Measurements from ENCODE around the gene THSD4. TPM values are rescaled to one million over a fixed set of nuclear protein-coding genes. Genes with fewer than 3 reads are reported as not detected.
A peak's percentile ranks its signal among the peaks of the same experiment; 100 is the strongest.

THSD4 gene
- total RNA-seq, 1 experiment from 2014 or later: 24.2 TPM

- no peak for DNase-seq
- peaks cover 32% of the 10 kb centered on the region for H3K4me1 Mint-ChIP-seq (ENCODE audit: low read depth, unreplicated experiment)
- TF ChIP-seq CTCF (IDR thresholded peaks at IDR 0.05; ENCODE audit: unreplicated experiment): no peak
- H3K27ac Mint-ChIP-seq (ENCODE audit: unreplicated experiment): peak overlapping the region; percentile 57
- H3K4me3 Mint-ChIP-seq (ENCODE audit: low read depth, unreplicated experiment): no peak overlapping the region
- BruUV-seq (replicated peaks): no TSS peak
- intact Hi-C loops (cut with micrococcal nuclease; ENCODE audit: unreplicated experiment): no loop called here
- no peaks in the 10 kb centered on the region for H3K27me3 Mint-ChIP-seq (ENCODE audit: unreplicated experiment)
- peaks cover 12% of the 10 kb centered on the region for H3K36me3 Mint-ChIP-seq (ENCODE audit: insufficient read depth, unreplicated experiment)
- CTCF ChIA-PET: no interaction called here
- no peaks in the 10 kb centered on the region for H3K9me3 Mint-ChIP-seq (ENCODE audit: low read depth, unreplicated experiment)
Observed at GRCh38 chr15:71338827-71339542, 223.7 kb downstream of the THSD4 start.

GRCh38 chr15:71341811-71342550 is 226.7 kb downstream of the THSD4 start:
- peaks cover 26% of the 10 kb centered on the region for H3K4me1 Mint-ChIP-seq (ENCODE audit: low read depth, unreplicated experiment)
- H3K4me3 Mint-ChIP-seq (ENCODE audit: low read depth, unreplicated experiment): no peak overlapping the region
- no peak for DNase-seq
- no peak for TF ChIP-seq CTCF (IDR thresholded peaks at IDR 0.05; ENCODE audit: unreplicated experiment)
- CTCF ChIA-PET: no interaction called here
- H3K9me3 Mint-ChIP-seq (ENCODE audit: low read depth, unreplicated experiment): no peaks in the 10 kb centered on the region
- BruUV-seq (replicated peaks): no TSS peak
- peaks cover 8% of the 10 kb centered on the region for H3K36me3 Mint-ChIP-seq (ENCODE audit: insufficient read depth, unreplicated experiment)
- no peaks in the 10 kb centered on the region for H3K27me3 Mint-ChIP-seq (ENCODE audit: unreplicated experiment)
- intact Hi-C loops (cut with micrococcal nuclease; ENCODE audit: unreplicated experiment): no loop called here
- H3K27ac Mint-ChIP-seq (ENCODE audit: unreplicated experiment): no peak overlapping the region

- CTCF ChIA-PET: no interaction called here
- DNase-seq: no peak
- Mint-ChIP-seq H3K4me3 (ENCODE audit: low read depth, unreplicated experiment) (no peak overlapping the region), H3K9me3 (ENCODE audit: low read depth, unreplicated experiment) (no peaks in the 10 kb centered on the region), H3K36me3 (ENCODE audit: insufficient read depth, unreplicated experiment) (peaks cover 4% of the 10 kb centered on the region), H3K27ac (ENCODE audit: unreplicated experiment) (no peak overlapping the region), H3K4me1 (ENCODE audit: low read depth, unreplicated experiment) (peaks cover 19% of the 10 kb centered on the region), H3K27me3 (ENCODE audit: unreplicated experiment) (no peaks in the 10 kb centered on the region)
- BruUV-seq (replicated peaks): no TSS peak
- no peak for TF ChIP-seq CTCF (IDR thresholded peaks at IDR 0.05; ENCODE audit: unreplicated experiment)
- intact Hi-C loops (cut with micrococcal nuclease; ENCODE audit: unreplicated experiment): no loop called here
Observed at GRCh38 chr15:71342658-71343057, 227.4 kb downstream of the THSD4 start.

- Mint-ChIP-seq H3K27me3 (ENCODE audit: unreplicated experiment) (no peaks in the 10 kb centered on the region), H3K9me3 (ENCODE audit: low read depth, unreplicated experiment) (no peaks in the 10 kb centered on the region), H3K36me3 (ENCODE audit: insufficient read depth, unreplicated experiment) (peaks cover 4% of the 10 kb centered on the region), H3K4me1 (ENCODE audit: low read depth, unreplicated experiment) (peaks cover 15% of the 10 kb centered on the region), H3K27ac (ENCODE audit: unreplicated experiment) (no peak overlapping the region), H3K4me3 (ENCODE audit: low read depth, unreplicated experiment) (no peak overlapping the region)
- no TSS peak for BruUV-seq (replicated peaks)
- intact Hi-C loops (cut with micrococcal nuclease; ENCODE audit: unreplicated experiment): no loop called here
- CTCF ChIA-PET: interaction anchor here (0.7 kb wide), 1 partner anchor 48 kb away, joined by 4 read pairs; no protein-coding TSS in a partner anchor
- no peak for TF ChIP-seq CTCF (IDR thresholded peaks at IDR 0.05; ENCODE audit: unreplicated experiment)
- DNase-seq: no peak
Observed at GRCh38 chr15:71344316-71344715, 229.0 kb downstream of the THSD4 start.
